PFSK-1 (cell line): ENCODE measurements around the gene SMAD3.

Experiments
- FOXP2 ChIP-seq: optimal IDR thresholded peaks from 2 replicates; pipeline ENCODE3; 2011; ENCODE audit warnings: borderline replicate concordance, control low read depth, inconsistent platforms; ENCODE audit not compliant: insufficient read depth; ENCODE audit errors: extremely low read length, extremely low read depth
- POLR2AphosphoS5 ChIP-seq: IDR thresholded peaks from 2 replicates; pipeline ENCODE4 v1.6.1; 2012; ENCODE audit warnings: low read depth, mild to moderate bottlenecking, control low read depth, low read length, moderate library complexity
- SIN3A ChIP-seq: IDR thresholded peaks from 2 replicates; pipeline ENCODE4 v1.6.1; 2012; ENCODE audit warnings: mild to moderate bottlenecking, low read length, moderate library complexity, borderline replicate concordance; ENCODE audit not compliant: insufficient read depth
- TAF1 ChIP-seq: IDR thresholded peaks from 2 replicates; pipeline ENCODE4 v1.6.1; 2012; ENCODE audit warnings: low read length, control low read depth, borderline replicate concordance; ENCODE audit not compliant: insufficient read depth
- TF ChIP-seq, protein P1 (sequence below), 2 experiments: IDR thresholded peaks; 2 replicates each; pipeline versions ENCODE4 v1.6.1 to v1.8.0; 2011 to 2012; ENCODE audit warnings: low read depth in 2 of 2, low read length in 2 of 2, control low read depth in 1 of 2, inconsistent platforms in 1 of 2, mild to moderate bottlenecking in 1 of 2, moderate library complexity in 1 of 2; ENCODE audit not compliant: insufficient read depth in 1 of 2

Gene SMAD3

DNA sequence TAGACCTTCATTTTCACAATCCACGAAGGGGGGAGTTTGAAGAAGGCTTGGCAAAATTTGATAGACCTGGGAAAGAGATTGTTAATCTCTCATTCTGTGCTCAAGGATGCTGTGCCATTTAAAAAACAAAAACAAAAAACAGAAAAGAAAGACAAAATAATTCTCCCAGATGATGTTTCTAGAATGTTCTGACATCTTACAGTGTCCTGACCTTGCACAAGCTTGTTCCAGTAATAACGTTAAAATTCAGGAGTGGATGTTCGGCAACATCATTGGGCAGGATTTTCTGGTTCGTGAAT lies 79.9 kb downstream of the SMAD3 start:
- TF ChIP-seq, protein P1, sequence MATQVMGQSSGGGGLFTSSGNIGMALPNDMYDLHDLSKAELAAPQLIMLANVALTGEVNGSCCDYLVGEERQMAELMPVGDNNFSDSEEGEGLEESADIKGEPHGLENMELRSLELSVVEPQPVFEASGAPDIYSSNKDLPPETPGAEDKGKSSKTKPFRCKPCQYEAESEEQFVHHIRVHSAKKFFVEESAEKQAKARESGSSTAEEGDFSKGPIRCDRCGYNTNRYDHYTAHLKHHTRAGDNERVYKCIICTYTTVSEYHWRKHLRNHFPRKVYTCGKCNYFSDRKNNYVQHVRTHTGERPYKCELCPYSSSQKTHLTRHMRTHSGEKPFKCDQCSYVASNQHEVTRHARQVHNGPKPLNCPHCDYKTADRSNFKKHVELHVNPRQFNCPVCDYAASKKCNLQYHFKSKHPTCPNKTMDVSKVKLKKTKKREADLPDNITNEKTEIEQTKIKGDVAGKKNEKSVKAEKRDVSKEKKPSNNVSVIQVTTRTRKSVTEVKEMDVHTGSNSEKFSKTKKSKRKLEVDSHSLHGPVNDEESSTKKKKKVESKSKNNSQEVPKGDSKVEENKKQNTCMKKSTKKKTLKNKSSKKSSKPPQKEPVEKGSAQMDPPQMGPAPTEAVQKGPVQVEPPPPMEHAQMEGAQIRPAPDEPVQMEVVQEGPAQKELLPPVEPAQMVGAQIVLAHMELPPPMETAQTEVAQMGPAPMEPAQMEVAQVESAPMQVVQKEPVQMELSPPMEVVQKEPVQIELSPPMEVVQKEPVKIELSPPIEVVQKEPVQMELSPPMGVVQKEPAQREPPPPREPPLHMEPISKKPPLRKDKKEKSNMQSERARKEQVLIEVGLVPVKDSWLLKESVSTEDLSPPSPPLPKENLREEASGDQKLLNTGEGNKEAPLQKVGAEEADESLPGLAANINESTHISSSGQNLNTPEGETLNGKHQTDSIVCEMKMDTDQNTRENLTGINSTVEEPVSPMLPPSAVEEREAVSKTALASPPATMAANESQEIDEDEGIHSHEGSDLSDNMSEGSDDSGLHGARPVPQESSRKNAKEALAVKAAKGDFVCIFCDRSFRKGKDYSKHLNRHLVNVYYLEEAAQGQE (IDR thresholded peaks at IDR 0.05; ENCODE audit: insufficient read depth in 1 of 2, low read depth in 2 of 2, low read length in 2 of 2): no peak
- TF ChIP-seq SIN3A (no peak), POLR2AphosphoS5 (no peak), FOXP2 (no peak), TAF1 (no peak)

DNA sequence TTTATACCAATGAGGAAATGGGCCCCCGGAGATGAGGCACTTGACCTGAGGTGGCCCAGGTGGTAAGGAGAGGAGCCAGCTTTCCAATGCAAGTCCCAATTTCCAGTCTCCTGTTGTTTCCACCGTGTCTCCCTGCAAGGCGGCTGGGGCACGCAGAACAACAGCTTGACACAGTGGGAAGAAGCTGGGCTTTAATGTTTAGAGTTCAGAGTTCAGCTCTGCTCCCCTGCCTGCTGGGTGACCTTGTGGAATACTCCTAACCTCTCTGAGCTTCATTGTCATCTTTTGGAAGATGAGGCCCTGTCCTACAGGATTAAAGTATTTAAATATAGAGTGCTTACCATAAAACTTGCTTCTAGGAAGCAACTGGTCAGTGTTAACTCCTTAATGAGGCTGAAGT lies 80.3 kb downstream of the SMAD3 start:
- TF ChIP-seq SIN3A (no peak), FOXP2 (no peak)

DNA sequence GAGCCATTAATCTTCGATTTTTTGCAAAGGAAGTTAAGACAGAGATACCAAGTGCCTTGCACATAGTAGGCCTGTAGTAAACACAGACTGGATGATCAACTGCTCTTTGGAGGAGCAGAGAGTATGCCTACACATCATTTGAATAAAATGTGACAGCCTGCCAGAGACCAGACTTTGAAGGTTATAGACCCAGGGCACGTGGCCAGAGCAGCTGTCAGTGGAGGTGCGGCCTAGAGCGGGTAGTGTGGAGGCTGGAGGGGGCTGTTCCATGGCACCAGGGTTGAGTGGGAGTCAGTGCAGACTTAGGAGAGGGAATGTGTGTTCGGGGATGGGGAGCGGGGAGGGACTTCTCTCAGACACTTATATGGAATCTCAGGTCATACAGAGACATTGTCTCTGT lies 80.8 kb downstream of the SMAD3 start:
- no peak for TF ChIP-seq TAF1
- TF ChIP-seq FOXP2: no peak
- peak; percentile 83; the same call in 1 of the 2 replicates for TF ChIP-seq SIN3A

DNA sequence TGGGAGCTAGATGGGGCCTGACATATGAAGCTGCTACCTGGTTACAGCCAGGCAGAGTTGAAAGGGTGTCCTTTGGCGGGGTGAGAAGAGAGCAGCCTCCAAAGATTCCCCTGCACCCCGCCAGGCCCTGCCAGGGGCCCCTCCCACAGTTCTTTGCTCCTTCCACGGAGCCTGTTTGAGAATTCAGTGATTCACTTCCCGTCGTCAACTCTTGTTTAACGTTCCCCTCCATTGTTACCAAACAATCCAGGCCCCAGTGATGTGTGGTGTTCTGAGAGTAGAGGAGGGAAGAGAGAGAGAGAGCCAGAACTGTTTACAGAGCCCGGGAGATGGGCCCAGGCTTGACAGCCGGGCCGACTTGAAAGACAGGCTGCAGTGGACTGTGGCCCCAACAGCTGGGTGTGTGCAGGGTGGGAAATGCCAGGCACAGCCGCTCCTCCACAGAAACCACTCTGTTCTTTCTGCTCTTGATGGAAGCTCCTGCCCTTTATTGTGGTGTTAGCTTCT lies 81.5 kb downstream of the SMAD3 start:
- TF ChIP-seq, protein P1 (IDR thresholded peaks at IDR 0.05; ENCODE audit: insufficient read depth in 1 of 2, low read depth in 2 of 2, low read length in 2 of 2): peak in 1 of 2 experiments; percentile 47; a peak in 1 of 4 replicates
- TF ChIP-seq SIN3A (peak; percentile 94; the same call in 1 of the 2 replicates), POLR2AphosphoS5 (no peak), TAF1 (no peak)

DNA sequence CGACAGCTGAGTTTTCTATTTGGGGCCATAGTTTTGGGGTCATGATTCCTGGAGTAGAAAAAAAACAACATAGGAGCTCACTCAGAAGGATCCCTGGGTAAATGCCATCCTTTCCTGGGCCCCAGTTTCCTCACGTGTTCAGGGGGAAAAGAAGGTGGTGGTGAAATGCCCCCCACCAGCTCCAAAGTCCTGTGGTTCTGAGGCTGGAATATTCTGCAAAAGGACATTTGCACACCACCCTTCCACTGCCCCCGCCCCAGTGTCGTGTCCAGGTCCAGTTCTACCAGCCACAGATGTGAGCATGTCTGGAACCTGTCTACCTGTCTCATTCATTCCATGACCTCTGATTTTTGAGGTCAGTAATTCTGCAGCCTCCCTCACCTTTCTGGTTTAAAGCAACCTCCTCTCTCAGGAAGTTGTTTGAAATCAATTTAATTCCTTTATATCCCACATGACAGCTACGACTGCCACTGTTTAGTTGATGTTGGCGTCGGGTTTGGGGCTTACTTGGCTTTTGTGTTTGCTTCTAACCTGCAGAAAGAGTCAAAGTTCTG lies 82.1 kb downstream of the SMAD3 start:
- no peak for TF ChIP-seq TAF1
- TF ChIP-seq FOXP2: no peak
- TF ChIP-seq POLR2AphosphoS5: no peak
- TF ChIP-seq SIN3A: no peak
- TF ChIP-seq, protein P1 (IDR thresholded peaks at IDR 0.05; ENCODE audit: insufficient read depth in 1 of 2, low read depth in 2 of 2, low read length in 2 of 2): no peak

DNA sequence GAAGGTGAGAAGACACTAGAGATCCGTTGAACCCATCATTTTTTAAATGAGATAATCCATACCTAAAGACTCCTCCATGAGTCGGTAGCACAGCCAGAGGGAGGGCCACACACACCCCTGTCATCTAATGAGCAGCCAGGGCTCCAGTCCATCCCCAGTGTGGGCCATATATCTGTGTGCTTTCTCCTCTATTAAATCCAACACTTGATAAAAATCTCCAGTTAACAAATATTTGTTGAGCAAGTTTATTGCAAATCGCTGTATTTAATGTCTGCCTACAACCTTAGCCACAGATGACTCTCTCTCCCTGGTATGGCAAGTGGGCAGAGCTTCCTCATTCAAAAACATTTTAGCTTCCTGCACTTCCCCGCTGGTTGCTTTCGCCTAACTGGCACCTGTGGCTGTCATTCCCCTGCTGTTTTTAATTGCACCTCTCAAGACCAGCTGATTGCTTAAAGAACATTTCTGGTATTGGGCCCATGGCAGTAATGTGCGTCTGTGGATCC lies 82.8 kb downstream of the SMAD3 start:
- no peak for TF ChIP-seq FOXP2
- TF ChIP-seq SIN3A: no peak
- TF ChIP-seq, protein P1 (IDR thresholded peaks at IDR 0.05; ENCODE audit: insufficient read depth in 1 of 2, low read depth in 2 of 2, low read length in 2 of 2): no peak
- TF ChIP-seq POLR2AphosphoS5: no peak
- TF ChIP-seq TAF1: no peak
